Esophagus squamous epithelium (tissue), 4 donors: ENCODE measurements around the gene RXRG.
"Not testable (repeated sequence)": the region's sequence is repeated elsewhere in the genome, so short reads cannot be mapped to it uniquely, and the experiment has no call there.

ENCODE experiments used
- CTCF ChIP-seq, 6 experiments: fragments of 450-650 bp in 4 of 6; fragments of 200-600 bp in 2 of 6; sonication (generic) in 2 of 6; IDR thresholded peaks; one replicate each; pipeline ENCODE4 v1.5.1; 2016 to 2019; ENCODE audit warnings: antibody characterized with exemption in 6 of 6, mild to moderate bottlenecking in 4 of 6, moderate library complexity in 4 of 6
- POLR2A ChIP-seq, 4 donors: fragments of 450-650 bp; IDR thresholded peaks; one replicate each; pipeline ENCODE4 v1.6.1; 2017; ENCODE audit warnings: antibody characterized with exemption in 4 of 4, mild to moderate bottlenecking in 4 of 4, moderate library complexity in 3 of 4

GRCh38 chr1:165459683-165460082 is 14.8 kb upstream of the RXRG start:
- not testable (repeated sequence) for TF ChIP-seq CTCF, POLR2A (IDR thresholded peaks at IDR 0.05)
